SK-N-SH (cell line): Measurements from ENCODE around the gene EGF. TPM values are rescaled to one million over a fixed set of nuclear protein-coding genes. Genes with fewer than 3 reads are reported as not detected.

Experiments
- CTCF ChIA-PET: fragments of 300-600, 350-600 bp; formaldehyde crosslinking; extraction: SDS; loops from one replicate; lab custom pipeline; 2021; lab: Yijun Ruan, JAX
- POLR2A ChIA-PET: fragments of 350-600 bp; sonication (Branson Sonifier 250); formaldehyde crosslinking; extraction: SDS; loops from one replicate; lab custom pipeline; 2020; ENCODE audit warnings: antibody characterized with exemption, inconsistent platforms; lab: Yijun Ruan, JAX
- DNase-seq: peaks from one replicate; pipeline ENCODE4 v3.0.0; 2012
- H2AFZ ChIP-seq: fragments of 200-600 bp; sonication (generic); 2 replicates; pipeline ENCODE4 v1.8.1; 2016; ENCODE audit warnings: antibody characterized with exemption, mild to moderate bottlenecking, low read depth
- H3F3A ChIP-seq: fragments of 200-600 bp; sonication (generic); replicated peaks from 2 replicates; pipeline ENCODE3; 2016; ENCODE audit warnings: antibody characterized with exemption, mild to moderate bottlenecking; ENCODE audit not compliant: insufficient read depth
- H3K27ac ChIP-seq, 2 experiments: fragments of 200-500 bp in 1 of 2; fragments of 200-600 bp in 1 of 2; sonication (Bioruptor generic) in 1 of 2; sonication (generic), shearing (Covaris generic) in 1 of 2; 2 replicates each; pipeline versions ENCODE4 v1.5.1 to v1.6.1; 2014 to 2016; ENCODE audit warnings: low read depth in 2 of 2, inconsistent platforms in 1 of 2, low read length in 1 of 2, mild to moderate bottlenecking in 1 of 2, mixed read lengths in 1 of 2
- H3K27me3 ChIP-seq: fragments of 200-600 bp; sonication (generic), shearing (Covaris generic); 2 replicates; pipeline ENCODE4 v1.6.1; 2016; ENCODE audit warnings: mixed run types; ENCODE audit not compliant: insufficient read depth
- H3K36me3 ChIP-seq, 2 experiments: fragments of 200-500 bp in 1 of 2; fragments of 200-600 bp in 1 of 2; sonication (Bioruptor generic) in 1 of 2; sonication (generic) in 1 of 2; replicated peaks in 1 of 2; 2 replicates each; pipeline versions ENCODE3 to v1.5.1; 2014 to 2016; ENCODE audit warnings: low read length in 1 of 2, mild to moderate bottlenecking in 1 of 2; ENCODE audit not compliant: insufficient read depth in 2 of 2, control insufficient read depth in 1 of 2
- H3K4me1 ChIP-seq, 2 experiments: fragments of 200-500 bp in 1 of 2; fragments of 200-600 bp in 1 of 2; sonication (Bioruptor generic) in 1 of 2; sonication (generic), shearing (Covaris generic) in 1 of 2; 2 replicates each; pipeline versions ENCODE4 v1.5.1 to v1.6.1; 2014 to 2016; ENCODE audit warnings: low read depth in 1 of 2, low read length in 1 of 2, mixed run types in 1 of 2; ENCODE audit not compliant: insufficient read depth in 2 of 2, control insufficient read depth in 1 of 2
- H3K4me2 ChIP-seq: fragments of 200-600 bp; sonication (generic), shearing (Covaris generic); 2 replicates; pipeline ENCODE4 v1.6.1; 2017; ENCODE audit warnings: mixed run types
- H3K4me3 ChIP-seq, 2 experiments: fragments of 200-500 bp in 1 of 2; fragments of 200-600 bp in 1 of 2; sonication (Bioruptor generic) in 1 of 2; sonication (generic), shearing (Covaris generic) in 1 of 2; 2 replicates each; pipeline versions ENCODE4 v1.5.1 to v1.8.1; 2014 to 2016; ENCODE audit warnings: low read depth in 2 of 2, inconsistent platforms in 1 of 2, low read length in 1 of 2, mild to moderate bottlenecking in 1 of 2, mixed read lengths in 1 of 2, moderate library complexity in 1 of 2
- H3K79me2 ChIP-seq: fragments of 200-600 bp; sonication (generic); 2 replicates; pipeline ENCODE4 v1.8.1; 2017; ENCODE audit warnings: mild to moderate bottlenecking; ENCODE audit not compliant: insufficient read depth
- H3K9ac ChIP-seq: fragments of 200-600 bp; sonication (generic); 2 replicates; pipeline ENCODE4 v1.6.1; 2017; ENCODE audit warnings: mixed run types
- H3K9me2 ChIP-seq: fragments of 200-600 bp; sonication (generic); 2 replicates; pipeline ENCODE4 v1.6.1; 2017; ENCODE audit warnings: mixed run types
- H3K9me3 ChIP-seq: fragments of 200-600 bp; sonication (generic); 2 replicates; pipeline ENCODE4 v1.6.1; 2017; ENCODE audit warnings: mixed run types, mild to moderate bottlenecking, moderate library complexity
- H4K20me1 ChIP-seq: fragments of 200-600 bp; sonication (generic); 2 replicates; pipeline ENCODE4 v1.6.1; 2017; ENCODE audit warnings: mild to moderate bottlenecking, mixed run types; ENCODE audit not compliant: insufficient read depth
- CTCF ChIP-seq: fragments of 200-600 bp; sonication (generic); IDR thresholded peaks from 2 replicates; pipeline ENCODE4 v1.6.1; 2017; ENCODE audit warnings: antibody characterized with exemption, mild to moderate bottlenecking, moderate library complexity
- ELF1 ChIP-seq: IDR thresholded peaks from 2 replicates; pipeline ENCODE4 v1.4.0; 2012
- EP300 ChIP-seq, 2 experiments: IDR thresholded peaks; 2 replicates each; pipeline versions ENCODE4 v1.4.0 to v1.6.1; 2012; ENCODE audit warnings: borderline replicate concordance in 1 of 2, low read depth in 1 of 2, low read length in 1 of 2
- EZH2phosphoT487 ChIP-seq: fragments of 200-600 bp; sonication (generic); IDR thresholded peaks from 2 replicates; pipeline ENCODE4 v1.6.1; 2017; ENCODE audit warnings: low read depth, mixed run types, mild to moderate bottlenecking, antibody characterized with exemption, moderate library complexity, borderline replicate concordance
- FOSL2 ChIP-seq: IDR thresholded peaks from 2 replicates; pipeline ENCODE4 v1.4.0; 2012; ENCODE audit warnings: low read depth, mild to moderate bottlenecking, moderate library complexity, borderline replicate concordance
- FOXM1 ChIP-seq: IDR thresholded peaks from 2 replicates; pipeline ENCODE4 v1.4.0; 2012; ENCODE audit warnings: low read depth, mild to moderate bottlenecking
- GATA2 ChIP-seq: sonication (generic); formaldehyde crosslinking; IDR thresholded peaks from 2 replicates; pipeline ENCODE4 v1.5.0; 2020; ENCODE audit warnings: mild to moderate bottlenecking, missing genetic modification reagents
- IRF3 ChIP-seq: fragments of 150-350 bp; IDR thresholded peaks from 2 replicates; pipeline ENCODE4 v1.6.1; 2016; ENCODE audit warnings: mild to moderate bottlenecking, low read depth, low read length
- JUND ChIP-seq: IDR thresholded peaks from 2 replicates; pipeline ENCODE4 v1.4.0; 2012
- MAX ChIP-seq: IDR thresholded peaks from 2 replicates; pipeline ENCODE4 v1.4.0; 2012; ENCODE audit warnings: low read depth
- NFIC ChIP-seq: IDR thresholded peaks from 2 replicates; pipeline ENCODE4 v1.4.0; 2012; ENCODE audit warnings: borderline replicate concordance
- RAD21 ChIP-seq: IDR thresholded peaks from 2 replicates; pipeline ENCODE4 v1.6.1; 2012; ENCODE audit warnings: mild to moderate bottlenecking, low read length
- RCOR1 ChIP-seq: fragments of 150-350 bp; IDR thresholded peaks from 2 replicates; pipeline ENCODE4 v1.6.1; 2017; ENCODE audit warnings: antibody characterized with exemption, low read length
- RXRA ChIP-seq: IDR thresholded peaks from 2 replicates; pipeline ENCODE4 v1.4.0; 2012; ENCODE audit warnings: low read depth, mild to moderate bottlenecking, borderline replicate concordance
- SMC3 ChIP-seq: IDR thresholded peaks from 2 replicates; pipeline ENCODE4 v1.6.1; 2012; ENCODE audit warnings: low read depth, low read length, improper control_type of control experiment
- TAF1 ChIP-seq: IDR thresholded peaks from 2 replicates; pipeline ENCODE4 v1.6.1; 2012; ENCODE audit warnings: low read depth, mild to moderate bottlenecking, low read length, moderate library complexity, borderline replicate concordance
- USF1 ChIP-seq: IDR thresholded peaks from 2 replicates; pipeline ENCODE4 v1.4.0; 2012; ENCODE audit warnings: low read depth, borderline replicate concordance
- ZBTB33 ChIP-seq: IDR thresholded peaks from 2 replicates; pipeline ENCODE4 v1.4.0; 2012; ENCODE audit warnings: low read depth, borderline replicate concordance
- WGBS: methylation state at CpG from one replicate; pipeline ENCODE4 v1.1.6; 2017; ENCODE audit warnings: low lambda C conversion rate; 5-methylcytosine and 5-hydroxymethylcytosine counted together
- polyA plus RNA-seq, 3 experiments: library from polyadenylated mRNA; depleted of rRNA; stranded (reverse); fragments of >200 nt; gene quantifications; 2 replicates each; pipeline ENCODE4 v1.2.3, GENCODE V29; 2012
- TF ChIP-seq, protein P1 (sequence below): IDR thresholded peaks from 2 replicates; pipeline ENCODE4; 2012
- TF ChIP-seq, protein P2 (sequence below): fragments of 150-350 bp; IDR thresholded peaks from 2 replicates; pipeline ENCODE4 v1.6.1; 2017; ENCODE audit warnings: antibody characterized with exemption, low read length, low read depth, borderline replicate concordance

The EGF gene
- polyA plus RNA-seq, 1 of the 3 experiments (the other 2 are of a cell fraction) = 0.89 TPM

DNA sequence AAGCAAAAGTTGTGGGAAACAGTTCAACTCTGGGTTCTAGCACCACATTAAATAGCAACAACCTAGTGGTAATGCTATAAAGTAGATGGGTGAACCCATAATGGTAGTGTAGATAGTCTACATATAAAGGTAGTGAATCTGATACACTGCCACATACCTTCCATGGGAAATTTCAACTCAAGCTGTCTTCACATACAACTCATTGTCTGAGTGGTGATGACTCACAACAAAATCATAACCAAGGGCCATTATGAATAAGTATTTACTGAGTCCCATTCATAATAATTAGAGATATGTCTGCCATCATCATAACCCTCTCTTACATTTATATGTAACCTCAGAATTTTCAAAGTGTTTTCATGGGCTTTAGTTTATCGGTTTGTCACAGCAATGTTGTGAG, 34.8 kb downstream of the EGF start:
- Histone ChIP-seq H3K4me3 (no peak overlapping the region), H3K27ac (peak overlapping the region in 1 of 2 experiments; percentile 77; a peak in 2 of 4 replicates), H3K79me2 (no peaks in the 10 kb centered on the region), H3K9ac (no peak overlapping the region), H3K9me3 (no peaks in the 10 kb centered on the region), H3K9me2 (no peaks in the 10 kb centered on the region), H3F3A (peaks cover 10% of the 10 kb centered on the region), H3K4me1 (no peaks in the 10 kb centered on the region), H4K20me1 (no peaks in the 10 kb centered on the region), H3K36me3 (no peaks in the 10 kb centered on the region), H3K4me2 (peak overlapping the region; percentile 17; the same call in 1 of the 2 replicates), H3K27me3 (no peaks in the 10 kb centered on the region), H2AFZ (no peak overlapping the region)
- DNase-seq = no peak
- ChIA-PET CTCF (interaction anchor here (0.6 kb wide), 1 partner anchor 514 kb away, joined by 3 read pairs; the partner anchor contains the start of gene SEC24B), POLR2A (no interaction called here)
- TF ChIP-seq USF1 (no peak), FOSL2 (peak; percentile 35; the same call in 1 of the 2 replicates), NFIC (no peak)
- TF ChIP-seq, protein P1, sequence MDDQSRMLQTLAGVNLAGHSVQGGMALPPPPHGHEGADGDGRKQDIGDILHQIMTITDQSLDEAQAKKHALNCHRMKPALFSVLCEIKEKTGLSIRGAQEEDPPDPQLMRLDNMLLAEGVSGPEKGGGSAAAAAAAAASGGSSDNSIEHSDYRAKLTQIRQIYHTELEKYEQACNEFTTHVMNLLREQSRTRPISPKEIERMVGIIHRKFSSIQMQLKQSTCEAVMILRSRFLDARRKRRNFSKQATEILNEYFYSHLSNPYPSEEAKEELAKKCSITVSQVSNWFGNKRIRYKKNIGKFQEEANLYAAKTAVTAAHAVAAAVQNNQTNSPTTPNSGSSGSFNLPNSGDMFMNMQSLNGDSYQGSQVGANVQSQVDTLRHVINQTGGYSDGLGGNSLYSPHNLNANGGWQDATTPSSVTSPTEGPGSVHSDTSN = peak; percentile 14; the same call in 1 of the 2 replicates
- WGBS = 0% methylated on average over 1 of the region's 1 CpG

GRCh38 chr4:109947918-109948317, 35.2 kb downstream of the EGF start:
- ChIA-PET CTCF (interaction anchor here (0.6 to 1.1 kb wide), 2 partner anchors 514 to 647 kb away, joined by 3 read pairs; partner anchors contain the start of gene SEC24B), POLR2A (no interaction called here)
- H3K9ac ChIP-seq = no peak overlapping the region; the same call in 1 of the 2 replicates
- 11% methylated on average over 1 of the region's 1 CpG for WGBS
- H2AFZ ChIP-seq = 0 out of 2 replicates have a peak overlapping the region, but pooled peaks have one; percentile 0
- H3K27ac ChIP-seq = peak overlapping the region in 1 of 2 experiments; percentile 77; a peak in 2 of 4 replicates
- H3K9me2 ChIP-seq = no peaks in the 10 kb centered on the region
- peak overlapping the region; percentile 17; the same call in 1 of the 2 replicates for H3K4me2 ChIP-seq
- H4K20me1 ChIP-seq = no peaks in the 10 kb centered on the region
- no peaks in the 10 kb centered on the region for H3K79me2 ChIP-seq
- no peaks in the 10 kb centered on the region for H3K27me3 ChIP-seq
- no peaks in the 10 kb centered on the region for H3K36me3 ChIP-seq
- H3K4me1 ChIP-seq = no peaks in the 10 kb centered on the region
- H3K4me3 ChIP-seq = no peak overlapping the region
- H3K9me3 ChIP-seq = no peaks in the 10 kb centered on the region
- DNase-seq = no peak
- peaks cover 10% of the 10 kb centered on the region for H3F3A ChIP-seq
- TF ChIP-seq IRF3 (no peak), GATA2 (CRISPR knock-in tag) (no peak), MAX (no peak), EZH2phosphoT487 (no peak), ZBTB33 (no peak), CTCF (no peak), FOSL2 (no peak), FOXM1 (no peak), SMC3 (no peak), RCOR1 (no peak), EP300 (IDR thresholded peaks at IDR 0.05; ENCODE audit: borderline replicate concordance in 1 of 2, low read depth in 1 of 2, low read length in 1 of 2) (no peak), RAD21 (no peak), JUND (no peak), TAF1 (no peak), ELF1 (no peak), RXRA (no peak)
- TF ChIP-seq, protein P2, sequence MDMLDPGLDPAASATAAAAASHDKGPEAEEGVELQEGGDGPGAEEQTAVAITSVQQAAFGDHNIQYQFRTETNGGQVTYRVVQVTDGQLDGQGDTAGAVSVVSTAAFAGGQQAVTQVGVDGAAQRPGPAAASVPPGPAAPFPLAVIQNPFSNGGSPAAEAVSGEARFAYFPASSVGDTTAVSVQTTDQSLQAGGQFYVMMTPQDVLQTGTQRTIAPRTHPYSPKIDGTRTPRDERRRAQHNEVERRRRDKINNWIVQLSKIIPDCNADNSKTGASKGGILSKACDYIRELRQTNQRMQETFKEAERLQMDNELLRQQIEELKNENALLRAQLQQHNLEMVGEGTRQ = no peak
